GM21528 (cell line): Measurements from ENCODE around the gene KLK5.
"Not testable (repeated sequence)": the region's sequence is repeated elsewhere in the genome, so short reads cannot be mapped to it uniquely, and the experiment has no call there.

Experiments
- ATAC-seq: cut with Tn5 transposase; IDR thresholded peaks from one replicate; pipeline ENCODE4 v1.9.1; 2021; ENCODE audit warnings: mild to moderate bottlenecking, moderate library complexity; ENCODE audit not compliant: unreplicated experiment, low FRiP score

The KLK5 gene

GRCh38 chr19:50969810-50970209, 17.0 kb upstream of the KLK5 start:
- ATAC-seq, result not testable (repeated sequence)

GRCh38 chr19:50969413-50969760, 16.5 kb upstream of the KLK5 start, which contains the start of gene KLK6:
KLK6 (minus strand) TSS chr19:50969591; CDS start chr19:50968104, 1,487 bp downstream.
- no peak for ATAC-seq

GRCh38 chr19:50968716-50969412, 16.0 kb upstream of the KLK5 start:
- ATAC-seq, result no peak

GRCh38 chr19:50967929-50968715, 15.3 kb upstream of the KLK5 start:
- ATAC-seq, result no peak

- no peak for ATAC-seq
Measured at GRCh38 chr19:50964266-50964665, 11.4 kb upstream of the KLK5 start.

- ATAC-seq, result no peak
Measured at GRCh38 chr19:50963381-50963780, 10.5 kb upstream of the KLK5 start.

- ATAC-seq, result no peak
Measured at GRCh38 chr19:50962245-50962644, 9.4 kb upstream of the KLK5 start.

GRCh38 chr19:50959731-50960500, 7.1 kb upstream of the KLK5 start:
- ATAC-seq, result no peak

GRCh38 chr19:50957587-50957986, 4.7 kb upstream of the KLK5 start:
- ATAC-seq, result no peak

GRCh38 chr19:50949861-50950260, 3.0 kb downstream of the KLK5 start:
- ATAC-seq, result no peak

GRCh38 chr19:50947123-50947522, 5.7 kb downstream of the KLK5 start:
- no peak for ATAC-seq

- ATAC-seq, result no peak
Measured at GRCh38 chr19:50944795-50945194, 8.0 kb downstream of the KLK5 start.

GRCh38 chr19:50943074-50943828, 9.6 kb downstream of the KLK5 start:
- ATAC-seq, result no peak

GRCh38 chr19:50939596-50939995, 13.2 kb downstream of the KLK5 start:
- ATAC-seq, result no peak

- ATAC-seq, result no peak
Measured at GRCh38 chr19:50933640-50934039, 19.2 kb downstream of the KLK5 start.

GRCh38 chr19:50932690-50933083, 20.2 kb downstream of the KLK5 start:
- no peak for ATAC-seq

- no peak for ATAC-seq
Measured at GRCh38 chr19:50932018-50932689, 20.7 kb downstream of the KLK5 start.

- no peak for ATAC-seq
Measured at GRCh38 chr19:50931023-50931422, 21.8 kb downstream of the KLK5 start.

- ATAC-seq, result no peak
Measured at GRCh38 chr19:50928831-50929230, 24.0 kb downstream of the KLK5 start.

- ATAC-seq, result no peak
Measured at GRCh38 chr19:50926144-50926543, 26.7 kb downstream of the KLK5 start.
